Measurements from ENCODE around the gene OPALIN.

- no peak for TF ChIP-seq BHLHE40 (IDR thresholded peaks at IDR 0.05; ENCODE audit: low read length)
- TF ChIP-seq ZNF79 (CRISPR knock-in tag; IDR thresholded peaks at IDR 0.05; ENCODE audit: low read depth): no peak
- no peak for TF ChIP-seq CEBPB (tag; IDR thresholded peaks at IDR 0.05)
- no peak for TF ChIP-seq CTCF (IDR thresholded peaks at IDR 0.05 in 2 of 3, conservative IDR thresholded peaks at IDR 0.05 in 1 of 3; ENCODE audit: insufficient read depth in 2 of 3, low read depth in 1 of 3, low read length in 3 of 3)
- no peak for TF ChIP-seq YY1 (IDR thresholded peaks at IDR 0.05; ENCODE audit: borderline replicate concordance in 1 of 3, control insufficient read depth in 1 of 3, extremely low read depth in 1 of 3, insufficient read depth in 3 of 3, insufficient read length in 1 of 3, insufficient replicate concordance in 2 of 3, low read depth in 1 of 3, low read length in 2 of 3)
- no peak for TF ChIP-seq REST (IDR thresholded peaks at IDR 0.05; ENCODE audit: borderline replicate concordance)
- no peak for TF ChIP-seq REST (CRISPR knock-in tag; IDR thresholded peaks at IDR 0.05; ENCODE audit: low read depth)
These were observed 21.7 kb downstream of the OPALIN start for GRCh38 chr10:96337106-96337505.

All from K562 (cell line).